Effector CD8-positive, alpha-beta T cell (primary cell): Measurements from ENCODE around the gene UBE2Q1.
A peak's percentile ranks its signal among the peaks of the same experiment; 100 is the strongest.

ENCODE experiments used
- DNase-seq: peaks from one replicate; lab custom pipeline; 2025; lab: John Stamatoyannopoulos, UW
- total RNA-seq, 4 experiments: gene quantifications; one replicate each; lab custom pipeline; 2026; lab: John Stamatoyannopoulos, UW

The UBE2Q1 gene
- total RNA-seq = 111 to 140 (median 131) reads per million in 4 experiments

DNA sequence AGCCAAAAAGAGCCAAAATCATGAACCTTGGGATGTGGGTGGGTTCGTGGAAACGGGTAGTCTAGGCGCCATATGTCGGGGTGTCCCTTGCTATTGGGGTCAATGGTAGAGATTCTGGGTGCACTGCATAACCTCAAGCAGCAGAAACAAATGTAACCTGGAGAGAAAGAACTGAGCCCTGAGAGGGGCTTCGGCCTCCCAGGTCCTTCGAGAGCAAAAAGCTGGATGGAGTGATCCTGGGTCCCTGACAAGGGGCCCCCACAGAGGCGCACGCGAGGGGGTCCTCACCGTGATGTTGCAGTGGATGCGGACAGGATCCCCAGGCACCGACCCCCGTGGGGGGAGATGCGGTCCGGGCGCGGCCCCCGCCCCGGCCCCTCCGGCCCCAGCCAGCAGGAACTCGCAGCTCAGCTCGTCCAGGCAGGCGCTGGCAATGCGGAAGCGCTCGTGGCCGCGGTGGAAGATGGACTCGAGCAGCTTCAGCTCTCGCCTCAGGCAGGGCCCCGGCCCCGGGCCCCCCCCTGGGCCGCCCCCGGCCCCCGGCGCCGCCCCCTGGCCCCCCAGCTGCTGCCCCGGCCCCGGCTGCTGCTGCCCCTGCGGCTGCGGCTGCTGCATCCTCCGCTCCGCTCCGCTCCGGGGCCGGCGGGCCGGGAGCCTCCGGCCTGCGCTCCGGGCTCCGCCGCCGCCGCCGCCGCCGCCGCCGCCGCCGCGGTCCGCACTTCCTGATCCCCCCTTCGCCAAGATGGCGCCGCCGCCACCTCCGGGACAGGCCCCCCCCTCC is at the start of gene UBE2Q1:
UBE2Q1 (minus strand) TSS at position 724 of the 781 bp plus-strand sequence; CDS start at position 615, 109 bp downstream.
- peak; percentile 33 for DNase-seq

- DNase-seq = peak; percentile 81
Measured at GRCh38 chr1:154607609-154608396, 49.3 kb upstream of the UBE2Q1 start, which contains the start of gene ADAR. Gene ADAR, minus strand, starts transcription at chr1:154608186. Its CDS starts 180 bp downstream, at chr1:154608006.

- no peak for DNase-seq
Measured at GRCh38 chr1:154607106-154607608, 48.7 kb upstream of the UBE2Q1 start.

DNA sequence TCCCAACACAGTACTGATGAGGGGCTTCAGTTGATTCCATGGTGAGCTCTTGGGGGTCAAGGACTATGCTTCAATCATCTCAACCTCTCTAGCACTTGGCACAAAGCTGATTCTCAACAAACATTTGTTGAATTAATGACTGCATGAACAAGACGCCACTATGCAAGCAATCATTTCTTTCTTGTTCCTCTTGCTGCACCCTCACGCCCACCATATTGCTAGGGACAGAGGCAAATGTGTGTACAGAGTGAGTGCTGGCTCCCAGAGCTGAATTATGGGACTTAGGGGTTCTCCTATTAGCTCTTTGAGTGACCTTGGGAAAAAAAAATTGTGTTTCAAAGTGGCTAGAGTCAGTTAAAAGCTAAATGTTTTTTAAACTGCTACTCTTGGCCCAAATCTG is 47.1 kb upstream of the UBE2Q1 start:
- DNase-seq = no peak

DNA sequence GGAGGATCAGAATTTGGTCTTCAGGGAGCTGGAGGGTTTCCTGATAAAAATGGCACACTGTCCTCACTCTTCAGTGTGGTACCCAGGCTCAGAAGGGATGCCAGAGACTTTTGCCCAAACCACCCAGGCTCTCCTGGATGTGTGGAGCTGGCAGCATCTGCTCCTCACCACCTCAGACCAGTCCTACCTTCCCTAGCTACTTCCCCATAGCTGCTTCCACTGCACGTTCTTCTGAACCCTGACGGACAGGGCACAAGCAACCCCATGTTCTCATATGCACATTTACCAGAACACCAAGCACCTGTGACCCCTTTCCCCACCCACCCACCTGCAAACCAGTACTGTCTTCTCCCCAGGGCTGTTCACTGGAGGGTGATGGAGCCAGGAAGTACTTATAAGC is 44.9 kb upstream of the UBE2Q1 start:
- DNase-seq = no peak

- DNase-seq = no peak
Measured at GRCh38 chr1:154599658-154600057, 41.2 kb upstream of the UBE2Q1 start.

DNA sequence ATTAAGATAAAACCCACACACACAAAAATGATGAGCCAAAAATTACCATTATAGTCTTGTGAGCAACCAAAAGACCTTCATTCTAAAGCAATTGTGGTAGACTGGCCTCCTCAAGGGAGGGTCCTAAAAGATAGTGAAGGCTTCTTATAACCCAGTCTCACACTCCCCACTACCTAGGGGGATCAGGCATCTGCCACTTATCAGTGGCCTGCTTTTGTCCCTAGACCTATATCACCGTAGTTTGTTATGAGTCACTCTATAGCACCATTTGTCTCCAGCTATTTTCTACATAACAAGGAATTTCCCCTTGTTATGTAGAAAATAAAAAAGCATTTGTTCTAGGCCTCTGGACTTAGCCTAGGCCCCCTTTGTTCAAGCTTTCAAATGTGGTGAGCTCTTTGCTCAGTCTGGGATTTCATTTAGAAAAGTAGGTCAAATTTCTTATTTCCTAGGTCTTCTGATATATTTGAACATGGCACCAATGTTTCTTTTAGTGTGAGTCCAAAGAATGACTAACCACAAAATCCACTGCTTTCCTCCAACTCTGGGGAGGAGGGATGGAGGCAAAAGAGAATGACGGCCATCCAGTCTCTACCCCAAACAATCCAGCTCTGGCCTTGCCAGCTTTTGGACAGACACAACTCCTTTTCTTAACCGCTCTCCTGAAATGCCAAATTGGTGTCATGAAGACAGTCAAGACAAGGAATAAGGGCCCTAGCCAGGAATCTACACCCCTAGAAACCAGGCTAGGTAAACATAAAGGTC is 40.6 kb upstream of the UBE2Q1 start:
- no peak for DNase-seq

DNA sequence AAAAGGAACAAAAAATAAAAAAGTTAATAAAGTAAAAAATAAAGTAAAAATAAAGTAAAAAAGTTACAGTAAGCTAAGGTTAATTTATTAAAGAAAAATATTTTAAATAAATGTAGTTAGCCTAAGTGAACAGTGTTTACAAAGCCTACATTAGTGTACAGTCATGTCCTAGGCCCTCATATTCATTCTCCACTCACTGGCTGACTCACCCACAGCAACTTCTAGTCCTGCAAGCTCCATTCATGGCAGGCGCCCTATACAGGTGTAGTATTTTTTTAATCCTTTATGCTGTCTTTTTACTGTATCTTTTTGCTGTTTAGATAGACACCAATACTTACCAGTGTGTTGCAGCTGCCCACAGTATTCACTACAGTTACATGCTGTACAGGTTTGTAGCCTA is 37.2 kb upstream of the UBE2Q1 start:
- DNase-seq = no peak

DNA sequence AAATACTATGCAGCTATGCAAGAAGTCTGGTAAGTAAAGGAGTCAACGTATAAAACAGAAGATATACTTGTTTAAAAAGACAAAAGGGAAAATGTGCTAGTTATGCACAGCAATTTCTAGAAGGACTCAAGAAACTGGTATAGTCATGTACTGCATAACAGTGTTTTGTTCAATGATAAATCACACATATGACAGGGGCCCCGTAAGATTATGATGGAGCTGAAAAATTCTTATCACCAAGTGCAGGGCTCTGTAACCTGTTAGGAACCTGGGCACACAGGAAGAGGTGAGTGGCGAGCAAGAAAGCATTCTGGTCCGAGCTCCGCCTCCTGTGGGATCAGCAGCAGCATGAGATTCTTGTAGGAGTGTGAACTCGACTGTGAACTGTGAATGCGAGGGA is 36.3 kb upstream of the UBE2Q1 start:
- DNase-seq = no peak

- no peak for DNase-seq
Measured at GRCh38 chr1:154593390-154593789, 34.9 kb upstream of the UBE2Q1 start.

DNA sequence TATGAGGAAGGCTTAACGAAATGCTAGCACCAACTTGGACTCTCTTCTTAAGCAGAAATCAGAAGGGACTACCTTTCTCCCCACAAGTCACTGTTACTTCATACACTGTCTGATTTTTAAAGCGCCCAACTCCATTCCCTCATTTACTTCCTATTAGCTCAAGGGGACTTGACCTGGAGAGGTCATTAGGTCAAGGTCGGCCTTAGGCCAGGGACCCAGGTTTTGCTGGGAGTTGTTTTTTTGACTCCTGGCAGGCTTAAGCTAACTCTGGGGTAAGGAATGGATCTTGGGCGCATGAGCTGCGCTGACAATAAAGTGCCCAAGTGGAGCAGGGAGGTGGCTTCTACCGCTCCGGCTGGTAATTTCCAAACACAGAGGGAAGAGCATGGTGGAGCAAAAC is 32.7 kb upstream of the UBE2Q1 start:
- no peak for DNase-seq

- DNase-seq = no peak
Measured at GRCh38 chr1:154590756-154591155, 32.3 kb upstream of the UBE2Q1 start.

DNA sequence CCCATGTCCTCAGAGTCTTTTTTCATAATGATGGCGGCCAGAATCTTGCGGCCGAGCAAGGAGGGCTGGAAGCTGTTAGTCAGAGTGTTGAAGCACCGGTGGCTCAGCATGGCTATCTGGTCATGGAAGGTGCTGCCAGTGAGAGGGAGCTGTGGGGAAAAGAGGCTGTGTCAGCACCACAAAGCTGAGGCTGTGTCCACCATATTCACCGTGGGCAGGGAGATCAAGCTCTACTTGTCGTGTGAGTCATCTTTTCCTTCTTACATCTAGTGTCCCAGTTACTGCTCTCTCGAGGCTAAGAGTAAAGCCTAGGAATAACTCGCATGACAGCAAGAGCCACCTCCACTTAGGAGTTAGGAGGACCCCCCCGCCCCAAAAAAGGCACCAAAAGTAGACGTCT is 31.3 kb upstream of the UBE2Q1 start:
- DNase-seq = no peak

DNA sequence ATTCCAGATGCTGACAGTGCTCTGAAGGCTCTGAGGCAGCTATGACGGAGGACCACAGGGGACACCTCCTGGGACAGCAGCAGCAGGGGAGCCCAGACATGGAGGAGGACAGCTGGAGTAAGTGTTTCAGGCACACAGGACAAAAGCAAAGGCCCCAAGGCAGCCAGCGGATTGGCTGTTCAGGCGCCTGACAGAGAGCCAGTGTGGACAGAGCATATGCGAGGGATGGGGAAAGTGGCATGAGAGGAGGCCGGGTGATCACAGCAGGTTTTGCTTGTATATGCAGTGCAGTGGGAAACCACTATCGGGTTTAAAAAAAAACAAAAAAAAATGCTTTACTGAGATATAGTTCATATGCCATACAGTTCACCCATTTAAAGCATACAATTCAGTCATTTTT is 28.2 kb upstream of the UBE2Q1 start:
- no peak for DNase-seq

DNA sequence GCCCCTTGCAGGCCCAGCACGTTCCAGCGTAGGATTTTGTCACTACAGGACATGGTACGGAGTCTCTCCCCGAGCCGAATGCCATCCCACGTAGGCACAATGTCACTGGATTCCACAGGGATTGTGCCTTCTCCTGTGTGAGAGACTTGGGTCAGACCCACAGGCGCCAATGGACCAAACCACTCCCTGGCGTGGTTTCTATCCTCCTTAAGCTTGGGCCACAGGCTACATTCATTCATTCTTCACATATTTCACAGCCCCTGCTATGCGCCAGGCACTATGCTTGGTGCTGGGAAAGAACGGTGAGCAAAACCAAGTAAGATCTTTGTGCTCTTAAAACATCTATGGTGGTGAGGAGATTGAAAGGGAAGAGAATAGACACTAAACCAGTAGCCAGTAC is 27.8 kb upstream of the UBE2Q1 start:
- DNase-seq = no peak

- DNase-seq = no peak
Measured at GRCh38 chr1:154584267-154584994, 26.0 kb upstream of the UBE2Q1 start.

GRCh38 chr1:154583773-154584172 is 25.3 kb upstream of the UBE2Q1 start:
- DNase-seq = no peak

DNA sequence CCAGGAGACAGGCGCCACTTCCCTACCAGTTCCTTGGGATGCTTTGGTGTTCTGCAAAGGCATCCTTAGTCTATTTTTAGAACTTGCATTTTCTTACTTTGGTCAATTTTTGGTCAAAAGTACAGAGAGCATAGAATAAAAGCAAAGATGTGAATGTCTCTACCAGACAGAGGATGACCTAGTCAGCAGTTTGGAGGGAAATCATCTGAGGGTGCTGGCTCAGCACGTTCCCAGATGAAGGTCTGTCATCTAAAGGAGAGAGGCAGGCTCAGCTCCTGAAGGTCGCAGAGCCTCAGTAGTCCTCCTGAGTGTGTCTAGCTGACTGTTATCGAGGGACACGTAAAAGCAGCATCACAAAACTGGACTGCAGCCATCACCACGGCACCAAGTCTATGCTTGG is 24.4 kb upstream of the UBE2Q1 start:
- DNase-seq = no peak

GRCh38 chr1:154581766-154582165 is 23.3 kb upstream of the UBE2Q1 start:
- no peak for DNase-seq

GRCh38 chr1:154579374-154579773 is 20.9 kb upstream of the UBE2Q1 start:
- DNase-seq = no peak

GRCh38 chr1:154578058-154578418 is 19.6 kb upstream of the UBE2Q1 start:
- DNase-seq = no peak
